Neutrophil (primary cell): ENCODE measurements around the gene CSRP1.

Source experiments
- H3K27ac ChIP-seq: fragments of 200-600 bp; sonication (generic); 2 replicates; pipeline ENCODE4 v1.5.1; 2016; ENCODE audit warnings: mild to moderate bottlenecking, moderate library complexity
- H3K27me3 ChIP-seq: fragments of 200-600 bp; sonication (generic); 2 replicates; pipeline ENCODE4 v1.6.0; 2016; ENCODE audit warnings: mild to moderate bottlenecking
- H3K36me3 ChIP-seq: fragments of 200-600 bp; sonication (generic); 2 replicates; pipeline ENCODE4 v1.5.1; 2017
- H3K4me1 ChIP-seq, 2 experiments: fragments of 200-600 bp in 1 of 2; sonication (generic) in 1 of 2; 1 replicate in 1 of 2; 2 replicates in 1 of 2; pipeline versions ENCODE4 v1.5.1 to v1.6.1; 2013 to 2016; ENCODE audit warnings: low read depth in 1 of 2, low read length in 1 of 2, mild to moderate bottlenecking in 1 of 2, moderate library complexity in 1 of 2; ENCODE audit not compliant: control insufficient read depth in 1 of 2, insufficient read depth in 1 of 2
- H3K4me3 ChIP-seq, 2 experiments: fragments of 200-600 bp in 1 of 2; sonication (generic) in 1 of 2; 1 replicate in 1 of 2; 2 replicates in 1 of 2; pipeline ENCODE4 v1.5.1; 2013 to 2016; ENCODE audit warnings: low read depth in 1 of 2, low read length in 1 of 2, mild to moderate bottlenecking in 1 of 2, moderate library complexity in 1 of 2
- H3K9me3 ChIP-seq: fragments of 200-600 bp; sonication (generic); 2 replicates; pipeline ENCODE4 v1.5.1; 2016
- CTCF ChIP-seq: fragments of 200-600 bp; sonication (generic); IDR thresholded peaks from 2 replicates; pipeline ENCODE4 v1.5.1; 2016; ENCODE audit warnings: antibody characterized with exemption

Gene CSRP1

GRCh38 chr1:201459775-201460174, 47.1 kb downstream of the CSRP1 start:
- Histone ChIP-seq H3K27ac (no peak overlapping the region), H3K36me3 (no peaks in the 10 kb centered on the region), H3K9me3 (no peaks in the 10 kb centered on the region), H3K27me3 (no peaks in the 10 kb centered on the region), H3K4me1 (no peaks in the 10 kb centered on the region), H3K4me3 (no peak overlapping the region)
- no peak for TF ChIP-seq CTCF

- H3K4me1 ChIP-seq: no peaks in the 10 kb centered on the region
Observed at GRCh38 chr1:201459052-201459451, 47.9 kb downstream of the CSRP1 start.

GRCh38 chr1:201457508-201457960, 49.4 kb downstream of the CSRP1 start:
- no peak for TF ChIP-seq CTCF
- H3K27ac ChIP-seq: no peak overlapping the region
- peaks cover 9% of the 10 kb centered on the region for H3K27me3 ChIP-seq
- no peaks in the 10 kb centered on the region for H3K9me3 ChIP-seq
- no peaks in the 10 kb centered on the region for H3K36me3 ChIP-seq
- no peaks in the 10 kb centered on the region for H3K4me1 ChIP-seq
- H3K4me3 ChIP-seq: no peak overlapping the region

More at GRCh38 chr1:201459052-201459451, 47.9 kb downstream of the CSRP1 start:
- peaks cover 5% of the 10 kb centered on the region for H3K27me3 ChIP-seq
- H3K36me3 ChIP-seq: no peaks in the 10 kb centered on the region
- TF ChIP-seq CTCF: no peak
- H3K27ac ChIP-seq: no peak overlapping the region
- no peak overlapping the region for H3K4me3 ChIP-seq
- no peaks in the 10 kb centered on the region for H3K9me3 ChIP-seq

- Histone ChIP-seq H3K27me3 (peaks cover 9% of the 10 kb centered on the region), H3K4me3 (no peak overlapping the region), H3K4me1 (no peaks in the 10 kb centered on the region), H3K9me3 (no peaks in the 10 kb centered on the region), H3K36me3 (no peaks in the 10 kb centered on the region), H3K27ac (no peak overlapping the region)
- no peak for TF ChIP-seq CTCF
Observed at GRCh38 chr1:201456499-201457309, 50.2 kb downstream of the CSRP1 start.

GRCh38 chr1:201455098-201455497, 51.8 kb downstream of the CSRP1 start:
- no peak overlapping the region for H3K27ac ChIP-seq
- H3K36me3 ChIP-seq: no peaks in the 10 kb centered on the region

More at GRCh38 chr1:201455098-201455497, 51.8 kb downstream of the CSRP1 start:
- Histone ChIP-seq H3K4me3 (no peak overlapping the region), H3K4me1 (peaks cover 0 to 3% of the 10 kb centered on the region in 2 experiments), H3K27me3 (peaks cover 18% of the 10 kb centered on the region), H3K9me3 (no peaks in the 10 kb centered on the region)
- TF ChIP-seq CTCF: no peak
